Erythroblast (primary cell): ENCODE data around the gene ITPR1.

Experiments
- GATA1 ChIP-seq: IDR thresholded peaks from 2 replicates; pipeline ENCODE4 v1.6.1; 2011; ENCODE audit warnings: low read depth, mild to moderate bottlenecking, control low read depth, low read length, moderate library complexity
- POLR2A ChIP-seq: IDR thresholded peaks from 2 replicates; pipeline ENCODE4 v1.6.1; 2011; ENCODE audit warnings: mild to moderate bottlenecking, low read length

DNA sequence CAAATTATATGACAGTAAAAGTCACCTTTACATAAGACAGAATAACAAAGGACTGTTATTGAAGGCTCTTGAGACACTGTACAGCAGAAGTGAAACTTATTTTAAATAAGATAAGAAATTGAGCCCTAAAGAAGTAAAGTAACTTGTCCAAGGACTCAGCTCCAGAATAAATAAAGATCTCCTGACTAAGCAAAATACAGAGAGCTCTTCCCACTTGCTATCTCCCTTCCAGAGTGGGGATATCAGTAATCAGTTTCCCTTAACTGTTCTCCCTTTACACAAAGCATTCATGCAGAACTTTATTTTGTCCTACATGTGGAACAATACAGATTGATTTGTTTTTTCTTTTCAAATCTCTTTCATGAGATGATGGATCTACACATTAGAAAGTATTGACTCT, 356.6 kb downstream of the ITPR1 start:
- TF ChIP-seq POLR2A (no peak), GATA1 (no peak)
